HepG2 (cell line): ENCODE results near the gene ZP2. TPM values are rescaled to one million over a fixed set of nuclear protein-coding genes. Genes with fewer than 3 reads are reported as not detected.

Source experiments
- ATAC-seq: fragments of 200-7000 bp; cut with Tn5 transposase; 3 replicates; pipeline ENCODE4 v1.9.1; 2020; ENCODE audit warnings: mild to moderate bottlenecking, moderate library complexity
- BruUV-seq: library from RNA; stranded (reverse); fragments of 400-500 nt; replicated peaks from 2 replicates; lab custom pipeline; 2021; lab: Mats Ljungman, UMichigan
- CTCF ChIA-PET: fragments of 300-600 bp; formaldehyde crosslinking; extraction: SDS; loops from one replicate; lab custom pipeline; 2021; ENCODE audit warnings: low total read pairs, inconsistent platforms, low intra/inter-chr PET ratio; lab: Yijun Ruan, JAX
- POLR2A ChIA-PET: fragments of 350-600 bp; sonication (Branson Sonifier 250); formaldehyde crosslinking; loops from one replicate; lab custom pipeline; 2020; ENCODE audit warnings: antibody characterized with exemption, inconsistent platforms; lab: Yijun Ruan, JAX
- DNase-seq: peaks from one replicate; pipeline ENCODE4 v3.0.0-alpha.2; 2015; ENCODE audit warnings: low spot score
- FAIRE-seq: peaks from 3 replicates; lab custom pipeline; 2011; peaks lifted over from hg19 to GRCh38; lab: Jason Lieb, UNC
- H2AFZ ChIP-seq: one replicate; pipeline ENCODE4 v1.6.1; 2011; ENCODE audit warnings: low read length, inconsistent platforms
- H3K27ac ChIP-seq: fragments of 300-600 bp; 3 replicates; pipeline ENCODE4 v1.8.0; 2011; ENCODE audit warnings: mixed run types, mild to moderate bottlenecking, mixed read lengths, low read length, inconsistent platforms; ENCODE audit not compliant: insufficient read depth; ENCODE audit errors: extremely low read length
- H3K27me3 ChIP-seq, 2 experiments: fragments of 200-600 bp in 1 of 2; 2 replicates in 1 of 2; 3 replicates in 1 of 2; pipeline versions ENCODE4 v1.6.0 to v1.8.0; 2011; ENCODE audit warnings: low read length in 2 of 2, mild to moderate bottlenecking in 2 of 2, moderate library complexity in 2 of 2, inconsistent platforms in 1 of 2; ENCODE audit not compliant: insufficient read depth in 2 of 2, control insufficient read depth in 1 of 2
- H3K36me3 ChIP-seq, 2 experiments: fragments of 200-600 bp in 1 of 2; replicated peaks in 1 of 2; 2 replicates in 1 of 2; 3 replicates in 1 of 2; pipeline versions ENCODE4 v1.5.1 to v1.8.0; 2011; ENCODE audit warnings: low read length in 2 of 2, inconsistent platforms in 1 of 2; ENCODE audit not compliant: insufficient read depth in 2 of 2, control insufficient read depth in 1 of 2
- H3K4me1 ChIP-seq: 2 replicates; pipeline ENCODE4 v1.5.1; 2012; ENCODE audit warnings: low read length, inconsistent platforms; ENCODE audit not compliant: insufficient read depth
- H3K4me2 ChIP-seq: 2 replicates; pipeline ENCODE4 v1.6.0; 2011; ENCODE audit warnings: low read depth, low read length, inconsistent platforms
- H3K4me3 ChIP-seq, 3 experiments: fragments of 200-600 bp in 1 of 3; sonication (generic), shearing (Covaris generic) in 1 of 3; replicated peaks in 1 of 3; 2 replicates each; pipeline ENCODE4 v1.5.1; 2011 to 2016; ENCODE audit warnings: low read length in 3 of 3, inconsistent platforms in 2 of 3, low read depth in 2 of 3, mild to moderate bottlenecking in 2 of 3, control low read depth in 1 of 3, mixed read lengths in 1 of 3; ENCODE audit not compliant: insufficient read depth in 1 of 3
- H3K79me2 ChIP-seq: one replicate; pipeline ENCODE4 v1.6.1; 2011; ENCODE audit warnings: low read length, inconsistent platforms; ENCODE audit not compliant: insufficient read depth
- H3K9ac ChIP-seq: 2 replicates; pipeline ENCODE4 v1.6.0; 2011; ENCODE audit warnings: mild to moderate bottlenecking, low read depth, low read length, inconsistent platforms; ENCODE audit not compliant: insufficient read depth
- H3K9me3 ChIP-seq: 2 replicates; pipeline ENCODE4 v1.5.1; 2012; ENCODE audit warnings: mild to moderate bottlenecking, low read length
- H4K20me1 ChIP-seq: 2 replicates; pipeline ENCODE4 v1.6.0; 2011; ENCODE audit warnings: inconsistent platforms, mild to moderate bottlenecking, low read length, moderate library complexity; ENCODE audit not compliant: insufficient read depth
- BCL6 ChIP-seq: IDR thresholded peaks from 2 replicates; pipeline ENCODE4 v1.6.1; 2016; ENCODE audit warnings: missing genetic modification reagents, missing compliant biosample characterization
- CENPBD1 ChIP-seq: sonication (generic); formaldehyde crosslinking; IDR thresholded peaks from 2 replicates; pipeline ENCODE4 v1.8.0; 2022; ENCODE audit warnings: missing genetic modification reagents, low read depth, mild to moderate bottlenecking, borderline replicate concordance
- DPF2 ChIP-seq: sonication (generic); formaldehyde crosslinking; IDR thresholded peaks from 2 replicates; pipeline ENCODE4 v1.4.0; 2020; ENCODE audit warnings: mild to moderate bottlenecking, low read depth, missing genetic modification reagents, borderline replicate concordance
- HINFP ChIP-seq: sonication (generic); formaldehyde crosslinking; IDR thresholded peaks from 2 replicates; pipeline ENCODE4 v1.4.0; 2020; ENCODE audit warnings: low read depth, mild to moderate bottlenecking, missing genetic modification reagents
- MBD4 ChIP-seq: IDR thresholded peaks from 2 replicates; pipeline ENCODE4 v1.6.1; 2012; ENCODE audit warnings: low read length, inconsistent platforms, borderline replicate concordance
- NONO ChIP-seq, 2 experiments: fragments of 450-650 bp in 1 of 2; sonication (generic) in 1 of 2; formaldehyde crosslinking in 1 of 2; IDR thresholded peaks in 1 of 2; conservative IDR thresholded peaks in 1 of 2; 2 replicates each; pipeline versions ENCODE4 v1.6.1 to v1.8.0; 2017 to 2022; ENCODE audit warnings: mild to moderate bottlenecking in 1 of 2, missing genetic modification reagents in 1 of 2, moderate library complexity in 1 of 2
- SIX1 ChIP-seq: sonication (generic); formaldehyde crosslinking; IDR thresholded peaks from 2 replicates; pipeline ENCODE4 v1.4.0; 2020; ENCODE audit warnings: missing genetic modification reagents, borderline replicate concordance
- SRY ChIP-seq: sonication (generic); formaldehyde crosslinking; IDR thresholded peaks from 2 replicates; pipeline ENCODE4 v1.8.0; 2022; ENCODE audit warnings: mild to moderate bottlenecking, missing genetic modification reagents
- XRCC5 ChIP-seq: fragments of 200-400 bp; formaldehyde crosslinking; optimal IDR thresholded peaks from 2 replicates; pipeline ENCODE3; 2017; ENCODE audit warnings: mild to moderate bottlenecking, low read length
- ZMYM3 ChIP-seq: sonication (generic); formaldehyde crosslinking; IDR thresholded peaks from 2 replicates; pipeline ENCODE4 v1.5.1; 2020; ENCODE audit warnings: mild to moderate bottlenecking, missing genetic modification reagents
- ZNF567 ChIP-seq: sonication (generic); formaldehyde crosslinking; IDR thresholded peaks from 2 replicates; pipeline ENCODE4 v1.8.1; 2023; ENCODE audit warnings: mild to moderate bottlenecking, missing genetic modification reagents, borderline replicate concordance
- ZNF768 ChIP-seq: sonication (generic); formaldehyde crosslinking; IDR thresholded peaks from 2 replicates; pipeline ENCODE4 v1.4.0; 2020; ENCODE audit warnings: missing genetic modification reagents
- ZSCAN22 ChIP-seq: sonication (generic); formaldehyde crosslinking; IDR thresholded peaks from 2 replicates; pipeline ENCODE4 v1.4.0; 2020; ENCODE audit warnings: mild to moderate bottlenecking, missing genetic modification reagents
- WGBS: methylation state at CpG from one replicate; pipeline ENCODE4 v1.1.6; 2017; ENCODE audit warnings: low lambda C conversion rate; 5-methylcytosine and 5-hydroxymethylcytosine counted together
- in situ Hi-C: cut with HindIII; loops from 2 replicates; pipeline ENCODE4 v1.10.0; 2017; ENCODE audit warnings: low pct_unique_long_range_greater_than_20kb; ENCODE audit not compliant: extremely low pct_ligation_motif_present
- intact Hi-C: fragments of 100-400 bp; cut with micrococcal nuclease; formaldehyde crosslinking; loops from one replicate; pipeline ENCODE4 v1.10.0; 2022; ENCODE audit not compliant: unreplicated experiment
- polyA plus RNA-seq, 8 experiments: library from polyadenylated mRNA; depleted of rRNA in 3 of 8; stranded (reverse) in 7 of 8; unstranded in 1 of 8; fragments of >200 nt; fragmentation: Illumina TruSeq in 4 of 8; extraction: Trizol in 4 of 8; gene quantifications; 2 replicates each; pipeline versions ENCODE4 v1.2.1 to v1.2.3, GENCODE V29; 2011 to 2016; ENCODE audit warnings: low read depth in 4 of 8, missing spikeins in 1 of 8, mixed read lengths in 1 of 8; ENCODE audit not compliant: insufficient read depth in 1 of 8
- total RNA-seq, 5 experiments: library from RNA; depleted of rRNA; stranded (reverse); fragments of >200 nt; fragmentation: Illumina TruSeq; extraction: Trizol; gene quantifications; 2 replicates each; pipeline ENCODE4 v1.2.3, GENCODE V29; 2016; ENCODE audit warnings: low read depth in 1 of 5
- TF ChIP-seq, protein P1 (sequence below): IDR thresholded peaks from 2 replicates; pipeline ENCODE4 v1.6.1; 2016; ENCODE audit warnings: mild to moderate bottlenecking, missing biosample characterization, missing genetic modification reagents
- TF ChIP-seq, protein P2 (sequence below): sonication (generic); formaldehyde crosslinking; IDR thresholded peaks from 2 replicates; pipeline ENCODE4 v1.4.0; 2020; ENCODE audit warnings: missing genetic modification reagents, borderline replicate concordance
- TF ChIP-seq, protein P3 (sequence below): sonication (generic); formaldehyde crosslinking; IDR thresholded peaks from 2 replicates; pipeline ENCODE4 v1.4.0; 2020; ENCODE audit warnings: missing genetic modification reagents; ENCODE audit errors: not compliant biosample characterization

Gene ZP2
- total and polyA plus RNA-seq, 2 of the 13 experiments (the other 11 are each of a cell fraction or from before 2014, with no cell fraction given), result not detected

DNA sequence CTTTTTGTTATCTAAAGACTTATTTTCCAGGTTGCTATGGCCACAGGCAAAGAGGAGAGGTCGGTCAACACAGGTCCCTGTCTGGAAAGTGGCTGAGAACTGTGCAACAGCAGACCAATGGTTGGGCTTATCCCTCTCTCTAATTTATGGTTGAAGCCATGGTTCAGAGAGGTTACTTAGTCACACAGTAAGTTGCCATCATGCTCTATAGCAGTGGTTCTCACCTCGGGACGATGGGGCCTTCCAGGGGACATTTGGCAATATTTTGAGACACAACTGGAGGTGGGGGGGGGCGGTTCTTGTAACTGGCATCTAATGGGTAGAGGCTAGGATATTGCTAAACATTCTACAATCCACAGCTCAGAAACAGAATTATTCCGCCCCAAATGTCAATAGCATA lies 53.7 kb downstream of the ZP2 start:
- no peaks in the 10 kb centered on the region for H4K20me1 ChIP-seq
- H3K27me3 ChIP-seq, result peaks cover 2 to 18% of the 10 kb centered on the region in 2 experiments; a peak in 2 of 5 replicates
- in situ Hi-C loops, result loop anchor here (5.0 to 25.0 kb wide), 3 partner anchors 145 to 1180 kb away; no protein-coding TSS in a partner anchor
- DNase-seq (no peak), ATAC-seq (peak; percentile 20; the same call in 2 of the 3 replicates), FAIRE-seq (no peak)
- H3K9me3 ChIP-seq, result no peaks in the 10 kb centered on the region
- ChIA-PET POLR2A (interaction anchor here (0.6 to 2.2 kb wide), 3 partner anchors 76 to 143 kb away, joined by 3 to 19 read pairs (median 12); partner anchors contain the start of gene ANKS4B), CTCF (interaction anchor here (0.7 to 4.0 kb wide), 6 partner anchors 31 to 397 kb away, joined by 3 to 60 read pairs (median 4); partner anchors contain the start of gene CRYM)
- peak overlapping the region; percentile 48; the same call in 1 of the 2 replicates for H3K9ac ChIP-seq
- peaks cover 25% of the 10 kb centered on the region for H3K4me1 ChIP-seq
- H3K79me2 ChIP-seq, result no peaks in the 10 kb centered on the region
- no peak overlapping the region for H2AFZ ChIP-seq
- BruUV-seq, result no TSS peak
- H3K27ac ChIP-seq, result no peak overlapping the region
- H3K4me2 ChIP-seq, result peak overlapping the region; percentile 98
- intact Hi-C loops, result loop anchor here (5.0 to 10.0 kb wide), 2 partner anchors 190 to 397 kb away; no protein-coding TSS in a partner anchor
- no peaks in the 10 kb centered on the region for H3K36me3 ChIP-seq
- peak overlapping the region in 1 of 3 experiments; percentile 88; a peak in 2 of 6 replicates for H3K4me3 ChIP-seq
- WGBS, result 43% methylated on average over 5 of the region's 5 CpGs
- TF ChIP-seq NONO (IDR thresholded peaks at IDR 0.05) (no peak), NONO (CRISPR knock-in tag; conservative IDR thresholded peaks at IDR 0.05) (no peak), ZSCAN22 (no peak), ZNF567 (CRISPR knock-in tag) (no peak), HINFP (CRISPR knock-in tag) (no peak), SIX1 (CRISPR knock-in tag) (no peak), DPF2 (CRISPR knock-in tag) (no peak), ZMYM3 (CRISPR knock-in tag) (peak; percentile 62), BCL6 (CRISPR knock-in tag) (no peak), SRY (CRISPR knock-in tag) (no peak), XRCC5 (no peak), MBD4 (no peak), CENPBD1 (CRISPR knock-in tag) (no peak), ZNF768 (CRISPR knock-in tag) (peak; percentile 88)
- TF ChIP-seq, protein P1, sequence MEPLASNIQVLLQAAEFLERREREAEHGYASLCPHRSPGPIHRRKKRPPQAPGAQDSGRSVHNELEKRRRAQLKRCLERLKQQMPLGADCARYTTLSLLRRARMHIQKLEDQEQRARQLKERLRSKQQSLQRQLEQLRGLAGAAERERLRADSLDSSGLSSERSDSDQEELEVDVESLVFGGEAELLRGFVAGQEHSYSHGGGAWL (CRISPR knock-in tag), result no peak
- TF ChIP-seq, protein P2, sequence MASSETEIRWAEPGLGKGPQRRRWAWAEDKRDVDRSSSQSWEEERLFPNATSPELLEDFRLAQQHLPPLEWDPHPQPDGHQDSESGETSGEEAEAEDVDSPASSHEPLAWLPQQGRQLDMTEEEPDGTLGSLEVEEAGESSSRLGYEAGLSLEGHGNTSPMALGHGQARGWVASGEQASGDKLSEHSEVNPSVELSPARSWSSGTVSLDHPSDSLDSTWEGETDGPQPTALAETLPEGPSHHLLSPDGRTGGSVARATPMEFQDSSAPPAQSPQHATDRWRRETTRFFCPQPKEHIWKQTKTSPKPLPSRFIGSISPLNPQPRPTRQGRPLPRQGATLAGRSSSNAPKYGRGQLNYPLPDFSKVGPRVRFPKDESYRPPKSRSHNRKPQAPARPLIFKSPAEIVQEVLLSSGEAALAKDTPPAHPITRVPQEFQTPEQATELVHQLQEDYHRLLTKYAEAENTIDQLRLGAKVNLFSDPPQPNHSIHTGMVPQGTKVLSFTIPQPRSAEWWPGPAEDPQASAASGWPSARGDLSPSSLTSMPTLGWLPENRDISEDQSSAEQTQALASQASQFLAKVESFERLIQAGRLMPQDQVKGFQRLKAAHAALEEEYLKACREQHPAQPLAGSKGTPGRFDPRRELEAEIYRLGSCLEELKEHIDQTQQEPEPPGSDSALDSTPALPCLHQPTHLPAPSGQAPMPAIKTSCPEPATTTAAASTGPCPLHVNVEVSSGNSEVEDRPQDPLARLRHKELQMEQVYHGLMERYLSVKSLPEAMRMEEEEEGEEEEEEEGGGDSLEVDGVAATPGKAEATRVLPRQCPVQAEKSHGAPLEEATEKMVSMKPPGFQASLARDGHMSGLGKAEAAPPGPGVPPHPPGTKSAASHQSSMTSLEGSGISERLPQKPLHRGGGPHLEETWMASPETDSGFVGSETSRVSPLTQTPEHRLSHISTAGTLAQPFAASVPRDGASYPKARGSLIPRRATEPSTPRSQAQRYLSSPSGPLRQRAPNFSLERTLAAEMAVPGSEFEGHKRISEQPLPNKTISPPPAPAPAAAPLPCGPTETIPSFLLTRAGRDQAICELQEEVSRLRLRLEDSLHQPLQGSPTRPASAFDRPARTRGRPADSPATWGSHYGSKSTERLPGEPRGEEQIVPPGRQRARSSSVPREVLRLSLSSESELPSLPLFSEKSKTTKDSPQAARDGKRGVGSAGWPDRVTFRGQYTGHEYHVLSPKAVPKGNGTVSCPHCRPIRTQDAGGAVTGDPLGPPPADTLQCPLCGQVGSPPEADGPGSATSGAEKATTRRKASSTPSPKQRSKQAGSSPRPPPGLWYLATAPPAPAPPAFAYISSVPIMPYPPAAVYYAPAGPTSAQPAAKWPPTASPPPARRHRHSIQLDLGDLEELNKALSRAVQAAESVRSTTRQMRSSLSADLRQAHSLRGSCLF (CRISPR knock-in tag), result no peak
- TF ChIP-seq, protein P3, sequence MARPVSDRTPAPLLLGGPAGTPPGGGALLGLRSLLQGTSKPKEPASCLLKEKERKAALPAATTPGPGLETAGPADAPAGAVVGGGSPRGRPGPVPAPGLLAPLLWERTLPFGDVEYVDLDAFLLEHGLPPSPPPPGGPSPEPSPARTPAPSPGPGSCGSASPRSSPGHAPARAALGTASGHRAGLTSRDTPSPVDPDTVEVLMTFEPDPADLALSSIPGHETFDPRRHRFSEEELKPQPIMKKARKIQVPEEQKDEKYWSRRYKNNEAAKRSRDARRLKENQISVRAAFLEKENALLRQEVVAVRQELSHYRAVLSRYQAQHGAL (CRISPR knock-in tag), result no peak
